Bronchial epithelial cell (primary cell): ENCODE measurements around the gene AGAP1. TPM values are rescaled to one million over a fixed set of nuclear protein-coding genes. Genes with fewer than 3 reads are reported as not detected.

Experiments used
- DNase-seq: peaks from one replicate; pipeline ENCODE4 v3.0.0-alpha.2; 2010; ENCODE audit warnings: low read depth
- FAIRE-seq: peaks from 2 replicates; lab custom pipeline; 2011; peaks lifted over from hg19 to GRCh38; lab: Jason Lieb, UNC
- H3K27me3 ChIP-seq: 2 replicates; pipeline ENCODE4 v1.5.1; 2011; ENCODE audit warnings: low read length; ENCODE audit not compliant: control insufficient read depth, insufficient read depth
- H3K36me3 ChIP-seq: 2 replicates; pipeline ENCODE4 v1.5.1; 2011; ENCODE audit warnings: low read length; ENCODE audit not compliant: control insufficient read depth, insufficient read depth
- H3K4me3 ChIP-seq: 2 replicates; pipeline ENCODE4 v1.5.1; 2011; ENCODE audit warnings: mild to moderate bottlenecking, low read depth, low read length, control low read depth
- total RNA-seq: library from RNA; depleted of rRNA; stranded (reverse); fragments of >200 nt; gene quantifications from 2 replicates; pipeline ENCODE4 v1.2.1, GENCODE V29; 2014
- TF ChIP-seq, protein P1 (sequence below): IDR thresholded peaks from 2 replicates; pipeline ENCODE4 v1.5.1; 2011; ENCODE audit warnings: mild to moderate bottlenecking, moderate library complexity, low read length, control low read depth, inconsistent platforms; ENCODE audit not compliant: insufficient read depth, severe bottlenecking

Gene AGAP1
- total RNA-seq, 1 donor from 2014 or later = 22.4 TPM

DNA sequence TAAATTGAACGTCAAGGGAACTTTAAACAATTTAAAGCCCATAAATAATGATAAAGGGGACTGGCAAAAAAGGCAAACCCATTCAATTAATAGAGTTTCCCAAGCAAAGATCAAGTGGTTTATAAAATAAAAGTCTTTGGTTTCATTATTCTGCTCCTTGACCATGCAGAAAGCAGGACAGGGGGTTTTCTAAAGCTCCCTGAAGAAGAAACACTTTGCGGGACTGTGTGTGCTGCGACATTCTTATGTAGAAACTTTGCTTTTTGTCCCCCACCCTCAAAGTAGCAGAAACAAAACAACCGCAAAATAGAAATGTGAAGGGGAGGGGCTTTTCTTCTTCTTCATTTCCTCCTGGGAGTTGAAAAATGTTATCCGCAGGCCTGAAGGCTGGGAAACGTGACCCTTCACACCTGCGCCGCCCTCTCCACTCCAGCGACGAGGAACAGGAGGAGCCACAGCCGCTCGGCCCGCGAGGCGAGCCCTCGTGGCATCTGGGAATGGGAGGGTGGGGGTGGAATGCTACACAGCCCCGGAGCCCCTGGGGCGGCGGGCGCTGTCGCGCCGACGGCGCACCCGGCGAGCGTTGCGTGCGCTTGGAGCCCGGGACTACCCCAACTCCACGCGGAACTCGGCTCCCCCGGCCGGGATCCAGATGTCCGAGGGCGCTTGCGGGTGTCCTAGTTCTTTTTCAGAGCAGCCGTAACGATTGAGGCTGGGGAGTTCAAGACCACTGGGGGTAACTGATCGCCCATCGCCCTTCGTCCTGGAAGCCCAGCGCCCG is 678.6 kb downstream of the AGAP1 start:
- DNase-seq = no peak
- FAIRE-seq = no peak
- peaks cover 58% of the 10 kb centered on the region for H3K27me3 ChIP-seq

DNA sequence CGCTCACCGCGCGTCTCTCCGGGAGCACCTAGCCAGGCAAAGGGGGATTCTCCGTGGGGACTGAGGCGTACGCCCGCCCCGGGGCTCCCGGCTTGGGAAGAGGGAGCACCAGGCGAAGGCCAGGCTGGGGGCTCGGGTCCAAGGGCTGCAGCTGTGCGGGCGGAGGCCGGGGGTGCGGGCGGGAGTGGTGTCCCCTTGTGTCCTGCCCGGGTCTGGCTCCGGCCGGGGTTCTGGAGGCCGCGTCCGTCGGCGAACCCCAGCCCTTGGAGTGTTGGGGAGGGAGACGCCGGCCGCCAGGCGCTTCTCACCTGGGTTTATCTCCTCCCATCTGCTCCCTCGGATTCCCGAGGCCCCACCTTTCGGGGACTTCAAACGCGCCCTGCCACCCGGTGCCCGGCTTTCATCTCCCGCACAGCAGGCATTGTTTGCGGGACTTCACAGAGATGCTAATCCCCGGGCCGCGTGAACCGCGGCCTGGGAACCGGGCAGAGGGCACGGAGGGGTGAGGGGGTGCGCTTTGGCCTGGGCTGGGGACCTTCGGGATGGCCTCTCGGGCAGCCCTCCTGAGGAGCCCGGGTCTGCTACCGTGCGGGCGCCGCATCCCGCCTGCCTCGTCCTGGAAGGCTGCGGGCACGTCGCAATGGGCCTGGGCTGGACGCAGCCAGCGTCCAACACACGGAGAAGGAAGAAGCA is 679.3 kb downstream of the AGAP1 start:
- FAIRE-seq (no peak), DNase-seq (no peak)
- Histone ChIP-seq H3K27me3 (peaks cover 58% of the 10 kb centered on the region), H3K36me3 (no peaks in the 10 kb centered on the region), H3K4me3 (no peak overlapping the region)
- TF ChIP-seq, protein P1, sequence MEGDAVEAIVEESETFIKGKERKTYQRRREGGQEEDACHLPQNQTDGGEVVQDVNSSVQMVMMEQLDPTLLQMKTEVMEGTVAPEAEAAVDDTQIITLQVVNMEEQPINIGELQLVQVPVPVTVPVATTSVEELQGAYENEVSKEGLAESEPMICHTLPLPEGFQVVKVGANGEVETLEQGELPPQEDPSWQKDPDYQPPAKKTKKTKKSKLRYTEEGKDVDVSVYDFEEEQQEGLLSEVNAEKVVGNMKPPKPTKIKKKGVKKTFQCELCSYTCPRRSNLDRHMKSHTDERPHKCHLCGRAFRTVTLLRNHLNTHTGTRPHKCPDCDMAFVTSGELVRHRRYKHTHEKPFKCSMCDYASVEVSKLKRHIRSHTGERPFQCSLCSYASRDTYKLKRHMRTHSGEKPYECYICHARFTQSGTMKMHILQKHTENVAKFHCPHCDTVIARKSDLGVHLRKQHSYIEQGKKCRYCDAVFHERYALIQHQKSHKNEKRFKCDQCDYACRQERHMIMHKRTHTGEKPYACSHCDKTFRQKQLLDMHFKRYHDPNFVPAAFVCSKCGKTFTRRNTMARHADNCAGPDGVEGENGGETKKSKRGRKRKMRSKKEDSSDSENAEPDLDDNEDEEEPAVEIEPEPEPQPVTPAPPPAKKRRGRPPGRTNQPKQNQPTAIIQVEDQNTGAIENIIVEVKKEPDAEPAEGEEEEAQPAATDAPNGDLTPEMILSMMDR = no peak

More for the DNA sequence above, 678.6 kb downstream of the AGAP1 start:
- Histone ChIP-seq H3K36me3 (no peaks in the 10 kb centered on the region), H3K4me3 (no peak overlapping the region)
- TF ChIP-seq, protein P1 = no peak

DNA sequence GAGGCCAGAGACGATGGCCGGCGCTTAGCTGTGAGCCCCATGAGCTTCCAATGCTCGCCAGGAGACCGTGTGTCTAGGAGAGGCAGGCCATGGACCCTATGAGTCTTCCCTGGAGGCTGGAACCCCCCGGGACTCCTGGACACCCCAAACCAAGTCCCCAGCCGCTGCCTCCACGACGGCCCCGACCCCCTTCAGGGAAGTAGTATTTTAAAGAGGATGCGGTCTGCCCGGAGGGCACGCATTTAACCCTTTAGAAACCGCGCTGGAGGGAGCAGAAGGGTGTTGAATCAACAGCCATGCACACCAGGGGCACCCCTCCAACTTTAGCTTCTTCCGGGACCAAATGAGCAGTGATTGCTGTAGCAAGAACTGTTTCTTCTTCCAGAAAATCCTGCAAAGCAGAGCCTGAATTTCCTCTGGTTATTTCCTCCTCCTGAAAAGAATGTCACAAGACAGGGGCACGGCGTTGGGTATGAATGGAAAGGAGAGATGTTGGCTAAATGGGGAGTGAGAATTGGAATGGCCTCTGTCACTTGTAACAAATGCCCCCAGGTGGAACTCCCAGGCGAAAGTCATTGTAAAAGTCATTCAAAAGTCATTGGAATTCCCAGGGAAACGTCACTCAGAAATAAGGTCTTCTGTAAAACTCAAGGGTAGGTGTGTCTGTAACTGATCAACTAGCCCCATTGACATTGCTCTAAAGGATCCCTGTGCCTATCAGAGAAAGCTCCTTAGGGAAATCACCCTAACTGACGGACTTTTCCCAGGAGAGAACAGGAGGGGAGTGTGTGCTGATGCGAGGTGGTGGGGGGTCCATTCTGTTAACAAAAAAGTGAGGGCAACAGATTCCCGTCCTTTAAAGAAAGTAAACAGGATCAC is 680.1 kb downstream of the AGAP1 start:
- Histone ChIP-seq H3K4me3 (no peak overlapping the region), H3K36me3 (no peaks in the 10 kb centered on the region), H3K27me3 (peaks cover 55% of the 10 kb centered on the region)
- DNase-seq (no peak), FAIRE-seq (peak; percentile 18)
- TF ChIP-seq, protein P1 = no peak

DNA sequence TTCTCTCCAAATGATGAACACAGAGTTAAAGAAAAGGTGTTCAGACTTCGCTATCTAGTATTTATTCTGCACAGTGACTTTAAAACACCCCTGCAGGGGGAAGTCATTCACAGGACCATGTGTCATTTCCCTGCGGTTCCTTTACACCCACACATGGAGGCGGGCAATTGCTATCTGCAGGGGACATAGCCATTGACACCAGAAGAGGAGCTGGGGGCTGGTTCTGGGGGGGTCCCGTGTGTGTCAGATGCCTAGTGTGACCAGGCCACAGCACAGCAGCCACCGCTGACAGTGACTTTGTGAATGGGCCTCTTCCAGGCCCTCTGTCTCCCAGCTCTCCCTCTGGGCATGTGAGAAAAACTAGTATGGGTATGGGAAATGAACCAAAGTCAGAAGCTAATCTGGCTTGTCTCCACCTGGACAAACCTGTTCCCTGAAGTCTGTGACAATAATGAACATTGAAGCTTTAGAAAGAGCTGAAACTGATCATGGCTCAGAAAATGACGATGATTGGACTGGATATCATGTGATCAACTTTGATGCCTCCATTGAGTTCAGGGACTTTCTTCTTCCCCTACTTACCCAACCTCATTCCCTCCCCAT is 681.8 kb downstream of the AGAP1 start:
- TF ChIP-seq, protein P1 = no peak
- Histone ChIP-seq H3K36me3 (no peaks in the 10 kb centered on the region), H3K27me3 (peaks cover 41% of the 10 kb centered on the region), H3K4me3 (no peak overlapping the region)
- DNase-seq (no peak), FAIRE-seq (no peak)

DNA sequence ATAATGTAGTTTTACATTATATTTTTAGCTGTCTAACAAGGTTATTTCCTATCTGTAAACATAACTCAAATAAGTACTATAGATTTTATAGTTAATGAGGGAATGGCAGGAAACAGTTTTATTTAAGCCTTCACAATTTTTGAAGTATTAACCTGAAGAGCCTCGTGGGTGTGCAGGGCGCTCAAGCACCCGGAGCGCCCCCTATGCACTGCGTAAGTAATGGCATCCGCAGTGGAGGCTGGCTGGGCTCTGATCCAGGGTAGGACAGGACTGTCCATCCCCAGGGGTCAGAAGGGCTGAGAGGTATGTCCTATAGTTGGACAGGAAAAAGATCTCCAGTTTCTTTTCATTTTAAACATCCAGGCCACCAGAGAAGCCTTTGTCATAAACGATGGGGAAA is 682.6 kb downstream of the AGAP1 start:
- no peaks in the 10 kb centered on the region for H3K36me3 ChIP-seq

More for the DNA sequence above, 682.6 kb downstream of the AGAP1 start:
- FAIRE-seq = no peak
- DNase-seq = no peak
- TF ChIP-seq, protein P1 = peak; percentile 73
- Histone ChIP-seq H3K27me3 (peaks cover 33% of the 10 kb centered on the region), H3K4me3 (no peak overlapping the region)
